ENCODE data around the gene TMC2. TPM values are rescaled to one million over a fixed set of nuclear protein-coding genes. Genes with fewer than 3 reads are reported as not detected.

TMC2 gene
- total and polyA plus RNA-seq, 2 of the 8 experiments (the other 6 are each of a cell fraction or from before 2014, with no cell fraction given) = not detected

DNA sequence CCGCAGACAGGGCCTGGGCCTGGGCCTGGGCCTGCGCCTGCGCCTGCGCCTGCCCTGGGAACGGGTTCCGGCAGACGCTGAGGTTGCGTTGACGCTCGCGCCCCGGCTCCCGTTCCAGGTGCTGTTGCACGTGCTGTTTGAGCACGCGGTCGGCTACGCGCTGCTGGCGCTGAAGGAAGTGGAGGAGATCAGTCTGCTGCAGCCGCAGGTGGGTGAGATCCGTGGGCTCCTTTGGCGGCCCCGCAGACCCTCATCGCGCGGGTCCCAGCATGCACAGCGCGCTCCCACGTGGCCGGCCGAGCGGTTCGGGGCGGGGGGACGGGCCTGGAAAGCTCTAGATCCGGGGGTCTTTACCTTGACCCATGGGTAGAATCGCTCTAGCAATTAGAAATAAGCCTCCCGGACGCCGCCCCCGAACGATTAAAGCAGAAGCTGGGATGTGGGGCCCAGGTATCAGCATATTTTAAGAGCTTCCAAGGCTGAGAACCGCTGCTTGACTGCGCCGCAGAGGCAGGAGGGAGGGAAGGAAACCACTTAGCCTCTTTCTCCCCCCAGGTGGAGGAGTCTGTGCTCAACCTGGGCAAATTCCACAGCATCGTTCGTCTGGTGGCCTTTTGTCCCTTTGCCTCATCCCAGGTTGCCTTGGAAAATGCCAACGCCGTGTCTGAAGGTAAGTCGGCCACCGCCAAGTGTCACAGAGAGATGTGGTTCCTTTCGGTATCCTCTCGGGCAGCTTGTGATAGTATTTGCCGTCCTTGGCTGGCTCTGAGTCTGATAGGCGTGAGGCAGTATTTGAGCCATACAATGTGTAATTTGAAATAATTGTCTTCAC, 116.6 kb downstream of the TMC2 start (continued):
- TF ChIP-seq, protein P1, sequence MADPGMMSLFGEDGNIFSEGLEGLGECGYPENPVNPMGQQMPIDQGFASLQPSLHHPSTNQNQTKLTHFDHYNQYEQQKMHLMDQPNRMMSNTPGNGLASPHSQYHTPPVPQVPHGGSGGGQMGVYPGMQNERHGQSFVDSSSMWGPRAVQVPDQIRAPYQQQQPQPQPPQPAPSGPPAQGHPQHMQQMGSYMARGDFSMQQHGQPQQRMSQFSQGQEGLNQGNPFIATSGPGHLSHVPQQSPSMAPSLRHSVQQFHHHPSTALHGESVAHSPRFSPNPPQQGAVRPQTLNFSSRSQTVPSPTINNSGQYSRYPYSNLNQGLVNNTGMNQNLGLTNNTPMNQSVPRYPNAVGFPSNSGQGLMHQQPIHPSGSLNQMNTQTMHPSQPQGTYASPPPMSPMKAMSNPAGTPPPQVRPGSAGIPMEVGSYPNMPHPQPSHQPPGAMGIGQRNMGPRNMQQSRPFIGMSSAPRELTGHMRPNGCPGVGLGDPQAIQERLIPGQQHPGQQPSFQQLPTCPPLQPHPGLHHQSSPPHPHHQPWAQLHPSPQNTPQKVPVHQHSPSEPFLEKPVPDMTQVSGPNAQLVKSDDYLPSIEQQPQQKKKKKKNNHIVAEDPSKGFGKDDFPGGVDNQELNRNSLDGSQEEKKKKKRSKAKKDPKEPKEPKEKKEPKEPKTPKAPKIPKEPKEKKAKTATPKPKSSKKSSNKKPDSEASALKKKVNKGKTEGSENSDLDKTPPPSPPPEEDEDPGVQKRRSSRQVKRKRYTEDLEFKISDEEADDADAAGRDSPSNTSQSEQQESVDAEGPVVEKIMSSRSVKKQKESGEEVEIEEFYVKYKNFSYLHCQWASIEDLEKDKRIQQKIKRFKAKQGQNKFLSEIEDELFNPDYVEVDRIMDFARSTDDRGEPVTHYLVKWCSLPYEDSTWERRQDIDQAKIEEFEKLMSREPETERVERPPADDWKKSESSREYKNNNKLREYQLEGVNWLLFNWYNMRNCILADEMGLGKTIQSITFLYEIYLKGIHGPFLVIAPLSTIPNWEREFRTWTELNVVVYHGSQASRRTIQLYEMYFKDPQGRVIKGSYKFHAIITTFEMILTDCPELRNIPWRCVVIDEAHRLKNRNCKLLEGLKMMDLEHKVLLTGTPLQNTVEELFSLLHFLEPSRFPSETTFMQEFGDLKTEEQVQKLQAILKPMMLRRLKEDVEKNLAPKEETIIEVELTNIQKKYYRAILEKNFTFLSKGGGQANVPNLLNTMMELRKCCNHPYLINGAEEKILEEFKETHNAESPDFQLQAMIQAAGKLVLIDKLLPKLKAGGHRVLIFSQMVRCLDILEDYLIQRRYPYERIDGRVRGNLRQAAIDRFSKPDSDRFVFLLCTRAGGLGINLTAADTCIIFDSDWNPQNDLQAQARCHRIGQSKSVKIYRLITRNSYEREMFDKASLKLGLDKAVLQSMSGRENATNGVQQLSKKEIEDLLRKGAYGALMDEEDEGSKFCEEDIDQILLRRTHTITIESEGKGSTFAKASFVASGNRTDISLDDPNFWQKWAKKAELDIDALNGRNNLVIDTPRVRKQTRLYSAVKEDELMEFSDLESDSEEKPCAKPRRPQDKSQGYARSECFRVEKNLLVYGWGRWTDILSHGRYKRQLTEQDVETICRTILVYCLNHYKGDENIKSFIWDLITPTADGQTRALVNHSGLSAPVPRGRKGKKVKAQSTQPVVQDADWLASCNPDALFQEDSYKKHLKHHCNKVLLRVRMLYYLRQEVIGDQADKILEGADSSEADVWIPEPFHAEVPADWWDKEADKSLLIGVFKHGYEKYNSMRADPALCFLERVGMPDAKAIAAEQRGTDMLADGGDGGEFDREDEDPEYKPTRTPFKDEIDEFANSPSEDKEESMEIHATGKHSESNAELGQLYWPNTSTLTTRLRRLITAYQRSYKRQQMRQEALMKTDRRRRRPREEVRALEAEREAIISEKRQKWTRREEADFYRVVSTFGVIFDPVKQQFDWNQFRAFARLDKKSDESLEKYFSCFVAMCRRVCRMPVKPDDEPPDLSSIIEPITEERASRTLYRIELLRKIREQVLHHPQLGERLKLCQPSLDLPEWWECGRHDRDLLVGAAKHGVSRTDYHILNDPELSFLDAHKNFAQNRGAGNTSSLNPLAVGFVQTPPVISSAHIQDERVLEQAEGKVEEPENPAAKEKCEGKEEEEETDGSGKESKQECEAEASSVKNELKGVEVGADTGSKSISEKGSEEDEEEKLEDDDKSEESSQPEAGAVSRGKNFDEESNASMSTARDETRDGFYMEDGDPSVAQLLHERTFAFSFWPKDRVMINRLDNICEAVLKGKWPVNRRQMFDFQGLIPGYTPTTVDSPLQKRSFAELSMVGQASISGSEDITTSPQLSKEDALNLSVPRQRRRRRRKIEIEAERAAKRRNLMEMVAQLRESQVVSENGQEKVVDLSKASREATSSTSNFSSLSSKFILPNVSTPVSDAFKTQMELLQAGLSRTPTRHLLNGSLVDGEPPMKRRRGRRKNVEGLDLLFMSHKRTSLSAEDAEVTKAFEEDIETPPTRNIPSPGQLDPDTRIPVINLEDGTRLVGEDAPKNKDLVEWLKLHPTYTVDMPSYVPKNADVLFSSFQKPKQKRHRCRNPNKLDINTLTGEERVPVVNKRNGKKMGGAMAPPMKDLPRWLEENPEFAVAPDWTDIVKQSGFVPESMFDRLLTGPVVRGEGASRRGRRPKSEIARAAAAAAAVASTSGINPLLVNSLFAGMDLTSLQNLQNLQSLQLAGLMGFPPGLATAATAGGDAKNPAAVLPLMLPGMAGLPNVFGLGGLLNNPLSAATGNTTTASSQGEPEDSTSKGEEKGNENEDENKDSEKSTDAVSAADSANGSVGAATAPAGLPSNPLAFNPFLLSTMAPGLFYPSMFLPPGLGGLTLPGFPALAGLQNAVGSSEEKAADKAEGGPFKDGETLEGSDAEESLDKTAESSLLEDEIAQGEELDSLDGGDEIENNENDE (IDR thresholded peaks at IDR 0.05; ENCODE audit: insufficient replicate concordance, low read length) = no peak
- TF ChIP-seq SP1 (IDR thresholded peaks at IDR 0.05; ENCODE audit: low read depth, low read length) (no peak), JUN (IDR thresholded peaks at IDR 0.05; ENCODE audit: low read depth, low read length) (no peak), HDAC2 (IDR thresholded peaks at IDR 0.05; ENCODE audit: borderline replicate concordance in 1 of 2, low read depth in 2 of 2, low read length in 2 of 2) (peak in 1 of 2 experiments; percentile 26; a peak in 1 of 4 replicates), SAP30 (IDR thresholded peaks at IDR 0.05; ENCODE audit: insufficient read depth, insufficient replicate concordance, low read length) (peak; percentile 40), RNF2 (IDR thresholded peaks at IDR 0.05; ENCODE audit: borderline replicate concordance, low read depth, low read length, missing control alignments, poor library complexity, severe bottlenecking) (no peak), BRCA1 (IDR thresholded peaks at IDR 0.05; ENCODE audit: low read depth, low read length) (no peak)
- TF ChIP-seq, protein P2, sequence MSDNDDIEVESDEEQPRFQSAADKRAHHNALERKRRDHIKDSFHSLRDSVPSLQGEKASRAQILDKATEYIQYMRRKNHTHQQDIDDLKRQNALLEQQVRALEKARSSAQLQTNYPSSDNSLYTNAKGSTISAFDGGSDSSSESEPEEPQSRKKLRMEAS (IDR thresholded peaks at IDR 0.05) = peak; percentile 91

Measured in H1 (cell line).